D721Med (cell line): ENCODE results near the gene CCBE1.

Source experiments
- DNase-seq: peaks from one replicate; pipeline ENCODE4 v3.0.0; 2011; ENCODE audit warnings: low spot score; ENCODE audit not compliant: insufficient read length
- FAIRE-seq: peaks from 2 replicates; lab custom pipeline; 2011; peaks lifted over from hg19 to GRCh38; lab: Jason Lieb, UNC
- TF ChIP-seq, protein P1 (sequence below): IDR thresholded peaks from 2 replicates; pipeline ENCODE4 v1.5.1; 2012; ENCODE audit warnings: mild to moderate bottlenecking, control low read depth; ENCODE audit not compliant: insufficient read depth; ENCODE audit errors: missing control alignments

The CCBE1 gene

DNA sequence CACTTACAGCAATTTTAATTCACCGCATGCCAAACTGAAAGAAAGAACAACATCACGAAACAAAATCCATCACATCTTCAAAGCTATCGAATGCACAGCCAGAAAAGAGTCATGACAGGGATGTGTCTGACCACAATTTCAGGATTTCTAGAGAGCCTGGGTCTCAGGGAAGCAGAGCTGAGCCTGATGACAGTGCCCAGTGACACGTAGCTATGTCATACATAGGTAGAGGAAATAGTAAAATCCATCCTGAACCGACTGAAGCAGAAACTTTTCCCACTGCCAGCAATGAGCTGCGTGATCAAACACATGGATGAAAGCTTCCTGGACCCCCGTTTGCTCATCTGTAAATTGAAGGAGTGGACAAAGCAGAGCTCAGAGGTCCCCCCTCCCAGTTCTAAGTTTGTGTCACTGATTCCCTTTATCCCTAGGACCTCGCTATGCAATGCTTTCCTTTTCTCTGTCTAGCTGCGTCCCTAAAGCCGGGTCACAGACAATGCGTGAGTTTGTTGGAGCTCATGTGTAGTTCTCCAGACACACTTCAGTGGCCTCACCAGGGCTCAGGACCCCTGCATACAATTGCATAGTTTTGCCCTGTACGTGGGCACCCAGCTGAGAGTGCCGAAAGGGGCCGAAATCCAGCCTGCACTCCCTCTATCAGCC, 37.6 kb downstream of the CCBE1 start:
- peak; percentile 51 for FAIRE-seq

DNA sequence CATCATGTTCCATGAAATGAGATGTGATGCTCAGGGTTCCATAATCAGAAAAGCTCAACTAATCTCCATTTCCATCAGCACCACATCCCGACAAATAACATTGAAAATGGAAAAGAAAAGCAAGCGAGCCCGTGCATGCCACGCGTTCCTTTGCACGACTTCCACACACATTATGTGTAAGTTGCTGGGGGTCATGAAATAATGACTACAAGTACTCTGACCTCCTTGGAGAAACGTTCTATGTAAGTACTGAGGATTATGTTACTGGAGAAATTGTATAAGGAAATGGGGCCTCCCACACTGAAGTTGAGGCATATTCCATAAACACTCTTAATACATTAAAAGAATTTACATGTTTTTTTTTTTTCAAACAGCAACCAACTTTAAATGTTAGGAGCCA, 38.3 kb downstream of the CCBE1 start:
- TF ChIP-seq, protein P1, sequence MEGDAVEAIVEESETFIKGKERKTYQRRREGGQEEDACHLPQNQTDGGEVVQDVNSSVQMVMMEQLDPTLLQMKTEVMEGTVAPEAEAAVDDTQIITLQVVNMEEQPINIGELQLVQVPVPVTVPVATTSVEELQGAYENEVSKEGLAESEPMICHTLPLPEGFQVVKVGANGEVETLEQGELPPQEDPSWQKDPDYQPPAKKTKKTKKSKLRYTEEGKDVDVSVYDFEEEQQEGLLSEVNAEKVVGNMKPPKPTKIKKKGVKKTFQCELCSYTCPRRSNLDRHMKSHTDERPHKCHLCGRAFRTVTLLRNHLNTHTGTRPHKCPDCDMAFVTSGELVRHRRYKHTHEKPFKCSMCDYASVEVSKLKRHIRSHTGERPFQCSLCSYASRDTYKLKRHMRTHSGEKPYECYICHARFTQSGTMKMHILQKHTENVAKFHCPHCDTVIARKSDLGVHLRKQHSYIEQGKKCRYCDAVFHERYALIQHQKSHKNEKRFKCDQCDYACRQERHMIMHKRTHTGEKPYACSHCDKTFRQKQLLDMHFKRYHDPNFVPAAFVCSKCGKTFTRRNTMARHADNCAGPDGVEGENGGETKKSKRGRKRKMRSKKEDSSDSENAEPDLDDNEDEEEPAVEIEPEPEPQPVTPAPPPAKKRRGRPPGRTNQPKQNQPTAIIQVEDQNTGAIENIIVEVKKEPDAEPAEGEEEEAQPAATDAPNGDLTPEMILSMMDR, result no peak
- DNase-seq, result no peak
- peak; percentile 94 for FAIRE-seq

More for the DNA sequence above, 37.6 kb downstream of the CCBE1 start:
- TF ChIP-seq, protein P1, result no peak
- DNase-seq, result no peak

DNA sequence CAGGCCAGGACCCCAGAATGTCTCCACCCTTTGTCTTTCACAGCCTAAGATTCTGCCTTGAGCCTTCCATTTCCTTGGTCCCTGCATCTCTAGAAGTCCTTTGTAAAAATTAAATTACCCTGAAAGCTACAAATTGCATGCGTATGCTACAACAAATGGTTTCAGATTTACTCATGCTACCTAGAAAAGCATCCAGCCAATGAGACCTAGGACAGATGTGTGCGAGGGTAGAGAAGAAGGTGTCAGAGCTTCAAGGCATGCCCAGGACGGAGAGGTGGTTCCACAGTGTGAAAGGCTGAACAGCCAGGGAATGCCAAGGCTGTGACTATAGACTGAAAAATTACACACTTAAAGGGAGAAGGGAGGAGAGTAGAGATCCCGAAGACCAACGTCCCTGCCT, 40.2 kb downstream of the CCBE1 start:
- FAIRE-seq (no peak), DNase-seq (no peak)
- TF ChIP-seq, protein P1, result no peak

DNA sequence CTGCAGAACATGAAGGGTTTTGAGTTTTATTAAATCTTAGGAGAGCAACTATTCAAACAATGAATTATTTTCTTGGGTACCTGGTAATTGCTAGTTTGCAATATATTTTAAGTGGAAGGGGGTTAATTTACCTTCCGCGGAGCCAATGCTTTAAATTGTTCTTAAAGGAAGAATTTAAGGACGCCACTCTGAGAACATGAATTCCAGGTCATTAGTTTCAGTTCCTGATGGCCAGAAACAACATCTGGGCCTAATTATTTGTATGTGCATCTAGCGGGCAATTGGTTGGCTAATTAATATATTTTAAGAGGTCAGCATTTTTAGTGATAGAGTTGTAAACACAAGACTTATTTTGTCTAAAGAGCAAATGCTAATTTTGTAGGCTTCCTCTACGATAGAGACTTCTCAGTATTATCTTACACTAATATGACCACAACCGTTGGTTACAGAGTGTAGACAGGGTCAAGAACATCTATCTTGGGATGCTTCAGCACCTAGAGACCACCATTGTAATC, 40.8 kb downstream of the CCBE1 start:
- FAIRE-seq (peak; percentile 72), DNase-seq (no peak)
- TF ChIP-seq, protein P1, result no peak

DNA sequence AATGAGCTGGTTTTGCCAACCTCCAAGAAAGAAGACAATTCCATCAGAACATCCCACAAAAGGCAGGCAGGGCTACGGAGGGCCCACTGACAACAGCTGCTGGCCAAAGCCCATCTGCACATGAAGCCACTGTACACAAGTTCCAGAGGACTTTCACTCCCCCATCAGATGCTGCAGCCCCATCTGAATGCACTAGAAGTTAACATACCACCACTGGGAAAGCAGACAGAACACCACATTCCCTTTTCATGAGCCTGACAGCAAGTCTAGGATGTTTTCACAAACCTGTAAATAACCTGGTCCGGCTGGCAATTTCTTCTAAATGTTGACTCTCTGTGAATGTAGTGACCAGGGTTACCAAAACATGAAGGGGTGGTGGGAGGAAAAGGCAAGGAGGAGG, 41.5 kb downstream of the CCBE1 start:
- TF ChIP-seq, protein P1, result no peak
- DNase-seq (peak; percentile 4), FAIRE-seq (peak; percentile 70)

DNA sequence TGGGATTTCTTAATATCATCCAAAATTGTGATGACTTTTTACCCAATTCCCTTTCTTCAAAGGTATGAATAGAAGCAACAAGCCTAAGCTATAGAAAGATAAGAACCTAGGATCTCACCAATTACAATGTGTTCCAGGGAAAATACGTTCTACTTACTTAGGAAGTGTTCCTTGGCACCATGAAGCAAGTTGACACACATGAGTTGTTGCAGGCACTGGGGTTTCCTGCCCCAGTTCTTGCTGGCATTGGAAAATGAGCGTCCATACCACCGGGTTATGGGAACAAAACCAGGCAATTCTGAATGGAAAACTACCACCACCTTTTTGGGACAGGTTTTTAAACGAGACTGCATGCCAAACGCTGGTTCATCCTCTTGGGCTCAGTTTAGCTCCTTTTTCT, 46.2 kb downstream of the CCBE1 start:
- no peak for DNase-seq
- peak; percentile 82 for FAIRE-seq
- TF ChIP-seq, protein P1, result no peak

DNA sequence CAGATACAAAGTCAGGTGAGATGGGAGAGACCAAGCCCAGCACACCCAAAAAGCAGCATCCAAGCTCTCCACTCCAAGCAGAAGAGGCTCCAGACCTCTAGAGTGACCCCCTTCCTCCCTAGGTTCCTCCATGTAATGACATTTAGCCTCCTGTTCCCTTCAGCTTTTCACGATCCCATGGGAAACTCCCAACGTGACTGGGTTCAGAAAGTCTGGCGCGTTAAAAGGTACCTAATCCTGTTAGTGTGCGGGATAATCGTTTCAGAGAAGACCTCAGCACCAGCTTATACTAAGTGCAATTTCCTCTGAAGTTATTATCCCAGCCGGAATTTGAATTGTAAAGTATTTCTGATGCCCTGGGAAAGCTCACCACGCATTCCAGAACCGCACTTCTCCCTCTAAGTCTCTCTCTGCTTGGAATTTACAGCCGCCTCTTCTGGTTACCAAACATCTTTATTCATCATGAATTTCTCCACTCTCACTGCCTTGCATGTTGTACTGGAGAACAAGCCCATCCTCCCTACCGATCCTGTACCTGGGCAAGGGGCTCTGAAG, 46.9 kb downstream of the CCBE1 start:
- DNase-seq (no peak), FAIRE-seq (peak; percentile 93)
- TF ChIP-seq, protein P1, result no peak
